Measurements from ENCODE around the gene TRABD.

- no peak for TF ChIP-seq CTCF (IDR thresholded peaks at IDR 0.05; ENCODE audit: poor library complexity, severe bottlenecking)
- no peak for TF ChIP-seq EZH2 (IDR thresholded peaks at IDR 0.05; ENCODE audit: borderline replicate concordance, insufficient read depth, low read length, poor library complexity, severe bottlenecking)
- TF ChIP-seq RAD21 (conservative IDR thresholded peaks at IDR 0.05), result no peak
- TF ChIP-seq POLR2AphosphoS5 (IDR thresholded peaks at IDR 0.05), result no peak
- TF ChIP-seq TAF1 (IDR thresholded peaks at IDR 0.05; ENCODE audit: low read depth), result no peak
- no peak for TF ChIP-seq REST (IDR thresholded peaks at IDR 0.05; ENCODE audit: borderline replicate concordance)
- no peak for TF ChIP-seq SMC3 (conservative IDR thresholded peaks at IDR 0.05; ENCODE audit: poor library complexity)
Observed at GRCh38 chr22:50169181-50169759, 16.4 kb upstream of the TRABD start.

Measured in neural cell (in vitro differentiated cells).